Right cardiac atrium (tissue), 5 donors: ENCODE measurements around the gene MARK4. TPM values are rescaled to one million over a fixed set of nuclear protein-coding genes. Genes with fewer than 3 reads are reported as not detected.
"Not testable (repeated sequence)": the region's sequence is repeated elsewhere in the genome, so short reads cannot be mapped to it uniquely, and the experiment has no call there.

Experiments used
- ATAC-seq, 2 donors: fragments of 200-7000 bp; cut with Tn5 transposase; one replicate each; pipeline versions ENCODE4 v1.8.0 to v1.9.1; 2020; ENCODE audit warnings: moderate library complexity in 2 of 2, mild to moderate bottlenecking in 1 of 2
- DNase-seq, 3 donors: peaks; one replicate each; pipeline ENCODE4 v3.0.0-alpha.2; 2020
- H3K27ac ChIP-seq: one replicate; pipeline ENCODE4 v1.5.1; 2013; ENCODE audit warnings: mild to moderate bottlenecking, low read length, control low read depth, moderate library complexity
- H3K27me3 ChIP-seq: one replicate; pipeline ENCODE4 v1.6.1; 2013; ENCODE audit not compliant: control insufficient read depth, insufficient read depth
- H3K4me1 ChIP-seq: one replicate; pipeline ENCODE4 v1.6.1; 2013; ENCODE audit warnings: low read length; ENCODE audit not compliant: control insufficient read depth, insufficient read depth
- H3K4me3 ChIP-seq: one replicate; pipeline ENCODE4 v1.5.1; 2013; ENCODE audit warnings: low read length, control low read depth
- H3K9me3 ChIP-seq: one replicate; pipeline ENCODE4 v1.6.1; 2013; ENCODE audit warnings: low read length; ENCODE audit not compliant: control insufficient read depth
- WGBS: extraction: QIAGEN DNeasy Blood & Tissue Kit; methylation state at CpG from one replicate; pipeline ENCODE4 v1.1.7; 2013; 5-methylcytosine and 5-hydroxymethylcytosine counted together
- intact Hi-C, 4 donors: fragments of 100-400 bp; cut with DNase I; formaldehyde crosslinking; loops; one replicate each; pipeline versions ENCODE4 v1.11.0 to v1.14.0; 2022 to 2023
- polyA plus RNA-seq: library from polyadenylated mRNA; stranded (reverse); fragments of 200-250 nt; gene quantifications from one replicate; pipeline ENCODE4 v1.2.3, GENCODE V29; 2013
- total RNA-seq, 4 donors: library from RNA; stranded (reverse); fragmentation: NEBNext Ultra II Directional; extraction: Animal tissue kit (Norgen Biotek cat#: 25700); gene quantifications; one replicate each; pipeline ENCODE4 v1.2.1, GENCODE V29; 2021
- donor health status: healthy with polysubstance abuse.
- donor health status: DM: no; HTN: yes; CAD: no.
- donor health status: DM: no; HTN: no; CAD: no.
- donor health status: DM: no; HTN: yes; CAD: no; lungs with severe emphysema.
- donor health status: DM: yes; HTN: yes; CAD: no.

MARK4 gene
- total and polyA plus RNA-seq, 5 donors: 21.0 to 54.5 (median 35.9) TPM

DNA sequence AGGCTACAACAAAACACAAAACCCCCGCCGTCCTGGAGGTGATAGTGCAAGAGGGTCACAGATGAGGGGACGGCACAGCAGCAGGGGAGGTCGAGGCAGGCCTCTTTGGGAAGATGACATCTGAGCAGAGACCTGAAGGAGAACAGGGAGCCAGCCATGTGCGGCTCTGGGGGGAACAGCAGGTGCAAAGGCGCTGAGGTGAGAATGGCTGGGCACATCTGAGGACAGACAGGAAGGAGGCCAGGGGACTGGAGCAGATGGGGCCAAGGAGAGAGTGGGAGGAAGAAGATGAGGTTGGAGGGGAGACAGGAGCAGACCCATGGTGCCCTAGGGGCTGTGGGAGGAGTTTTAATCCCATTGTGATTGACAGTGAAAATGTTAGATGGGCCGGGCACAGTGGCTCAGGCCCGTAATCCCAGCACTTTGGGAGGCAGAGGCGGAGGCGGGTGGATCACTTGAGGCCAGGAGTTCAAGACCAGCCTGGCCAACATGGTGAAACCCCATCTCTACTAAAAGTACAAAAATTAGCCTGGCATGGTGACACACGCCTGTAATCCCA is 73.4 kb downstream of the MARK4 start:
- Histone ChIP-seq H3K27me3 (no peaks in the 10 kb centered on the region), H3K9me3 (no peaks in the 10 kb centered on the region), H3K27ac (peak overlapping the region; percentile 72), H3K4me1 (peaks cover 3% of the 10 kb centered on the region), H3K4me3 (peak overlapping the region; percentile 44)
- 58% methylated on average over 11 of the region's 11 CpGs for WGBS
- DNase-seq (no peak), ATAC-seq (no peak)
- intact Hi-C loops: no loop called here

DNA sequence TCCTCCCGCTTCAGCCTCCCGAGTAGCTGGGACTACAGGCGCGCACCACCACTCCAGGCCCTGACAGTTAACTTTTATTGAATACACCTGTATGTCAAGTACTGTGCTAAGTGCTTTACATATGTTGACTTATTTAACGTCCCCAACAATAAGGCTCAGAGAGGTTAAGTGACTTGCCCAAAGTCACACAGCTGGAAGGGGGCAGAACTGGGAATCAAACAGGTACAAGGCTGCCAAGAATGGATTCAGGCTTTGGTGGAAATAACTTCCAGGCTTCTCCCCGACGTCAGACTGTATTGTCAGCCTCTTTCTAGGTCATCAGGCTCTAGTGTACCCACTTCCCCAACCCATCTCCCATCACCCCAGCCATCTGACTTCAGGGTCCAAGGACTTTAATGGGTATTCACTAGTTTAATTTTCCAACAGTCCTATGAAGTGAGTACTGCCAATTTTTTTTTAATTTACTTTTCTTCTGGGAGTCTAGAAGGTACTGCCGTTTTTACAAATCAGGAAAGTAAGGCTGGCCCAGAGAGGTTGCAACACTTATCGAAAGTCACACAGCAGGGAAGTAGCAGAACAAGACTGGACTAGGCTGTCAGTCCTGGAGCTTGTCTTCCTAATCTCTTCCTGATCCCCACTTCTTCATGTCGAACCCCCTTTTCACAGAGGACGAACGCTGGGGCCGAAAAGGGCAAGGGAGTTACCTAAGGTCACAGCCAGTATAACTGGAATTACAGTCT is 76.5 kb downstream of the MARK4 start:
- peaks cover 3% of the 10 kb centered on the region for H3K4me1 ChIP-seq
- H3K9me3 ChIP-seq: no peaks in the 10 kb centered on the region
- H3K4me3 ChIP-seq: no peak overlapping the region
- ATAC-seq: no peak
- WGBS: 77% methylated on average over 13 of the region's 13 CpGs
- no peak overlapping the region for H3K27ac ChIP-seq
- intact Hi-C loops: no loop called here
- no peak for DNase-seq
- no peaks in the 10 kb centered on the region for H3K27me3 ChIP-seq

DNA sequence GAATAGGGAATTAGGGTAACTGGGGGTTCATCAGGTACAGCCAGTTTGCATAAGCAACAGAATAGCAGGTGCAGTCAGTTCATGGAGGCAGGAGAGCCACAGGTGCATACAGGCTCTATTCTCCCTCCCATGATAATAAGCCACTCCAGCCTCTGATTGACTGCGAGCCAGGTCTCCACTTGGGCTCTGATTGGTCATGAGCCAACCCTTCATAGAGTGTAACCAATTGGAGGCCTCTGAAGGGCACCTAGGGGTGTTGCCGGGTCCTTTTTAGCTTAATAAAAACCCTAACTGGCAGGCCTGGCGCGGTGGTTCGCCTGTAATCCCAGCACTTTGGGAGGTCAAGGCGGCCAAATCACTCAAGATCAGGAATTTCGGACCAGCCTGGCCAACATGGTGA is 80.3 kb downstream of the MARK4 start:
- intact Hi-C loops: no loop called here
- H3K4me1 ChIP-seq: peaks cover under 1% of the 10 kb centered on the region
- H3K4me3 ChIP-seq: no peak overlapping the region
- no peak overlapping the region for H3K27ac ChIP-seq
- 85% methylated on average over 7 of the region's 7 CpGs for WGBS
- H3K9me3 ChIP-seq: no peaks in the 10 kb centered on the region
- ATAC-seq: no peak
- no peak for DNase-seq
- H3K27me3 ChIP-seq: no peaks in the 10 kb centered on the region

DNA sequence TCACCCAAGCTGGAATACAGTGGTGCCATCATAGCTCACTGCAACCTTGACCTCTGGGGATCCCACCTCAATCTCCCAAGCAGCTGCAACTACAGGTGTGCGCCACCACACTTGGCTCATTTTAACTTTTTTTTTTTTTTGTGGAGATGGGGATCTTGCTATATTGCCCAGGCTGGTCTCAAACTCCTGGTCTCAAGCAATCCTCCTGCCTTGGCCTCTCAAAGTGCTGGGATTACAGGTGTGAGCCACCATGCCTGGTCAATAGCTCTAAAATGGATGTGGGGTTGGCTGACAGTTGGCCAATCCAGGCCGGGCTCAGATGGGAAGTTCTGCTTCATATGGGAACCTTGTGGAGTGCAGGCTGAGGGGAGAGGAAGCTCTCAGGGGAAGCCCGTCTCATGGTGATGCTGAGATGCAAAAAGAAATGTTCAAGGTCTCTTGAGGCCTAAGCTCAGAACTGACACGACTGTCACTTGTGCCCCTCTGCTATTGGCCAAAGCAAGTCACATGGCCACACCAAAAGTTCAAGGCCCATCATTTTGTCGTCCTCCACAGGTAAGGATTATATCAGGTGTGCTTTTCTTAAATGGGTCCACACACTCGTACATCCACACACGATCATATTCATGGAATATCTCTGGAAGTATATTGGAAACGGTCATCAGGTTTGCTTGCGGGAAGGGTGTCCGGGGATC is 82.7 kb downstream of the MARK4 start:
- no peaks in the 10 kb centered on the region for H3K27me3 ChIP-seq
- H3K4me1 ChIP-seq: no peaks in the 10 kb centered on the region
- H3K27ac ChIP-seq: no peak overlapping the region
- intact Hi-C loops: no loop called here
- H3K9me3 ChIP-seq: no peaks in the 10 kb centered on the region
- ATAC-seq: peak in 1 of 2 donors; percentile 10
- no peak overlapping the region for H3K4me3 ChIP-seq
- WGBS: 82% methylated on average over 10 of the region's 10 CpGs
- DNase-seq: no peak

DNA sequence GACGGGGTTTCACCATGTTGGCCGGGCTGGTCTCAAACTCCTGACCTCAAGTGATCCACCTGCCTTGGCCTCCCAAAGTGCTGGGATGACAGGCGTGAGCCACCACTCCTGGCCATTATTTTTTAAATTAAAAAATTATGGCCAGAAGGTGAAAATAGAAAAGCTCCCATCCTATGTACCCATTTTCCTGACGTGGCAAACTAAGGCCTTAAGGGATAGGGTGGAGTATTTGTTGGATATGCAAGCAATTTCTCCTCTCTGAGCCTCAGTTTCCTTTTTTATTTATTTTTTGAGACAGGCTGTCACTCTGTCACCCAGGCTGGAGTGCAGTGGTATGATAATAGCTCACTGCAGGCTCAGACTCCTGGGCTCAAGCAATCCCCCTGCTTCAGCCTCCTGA is 83.8 kb downstream of the MARK4 start:
- H3K4me3 ChIP-seq, ATAC-seq, DNase-seq, H3K9me3 ChIP-seq, H3K27me3 ChIP-seq, H3K27ac ChIP-seq, H3K4me1 ChIP-seq: not testable (repeated sequence)
- WGBS: 87% methylated on average over 4 of the region's 4 CpGs
- intact Hi-C loops: loop anchor here in 2 of 4 donors (5.0 kb wide), 2 partner anchors 83 to 133 kb away; partner anchors contain the start of gene MARK4 (in 1 of the 2)

DNA sequence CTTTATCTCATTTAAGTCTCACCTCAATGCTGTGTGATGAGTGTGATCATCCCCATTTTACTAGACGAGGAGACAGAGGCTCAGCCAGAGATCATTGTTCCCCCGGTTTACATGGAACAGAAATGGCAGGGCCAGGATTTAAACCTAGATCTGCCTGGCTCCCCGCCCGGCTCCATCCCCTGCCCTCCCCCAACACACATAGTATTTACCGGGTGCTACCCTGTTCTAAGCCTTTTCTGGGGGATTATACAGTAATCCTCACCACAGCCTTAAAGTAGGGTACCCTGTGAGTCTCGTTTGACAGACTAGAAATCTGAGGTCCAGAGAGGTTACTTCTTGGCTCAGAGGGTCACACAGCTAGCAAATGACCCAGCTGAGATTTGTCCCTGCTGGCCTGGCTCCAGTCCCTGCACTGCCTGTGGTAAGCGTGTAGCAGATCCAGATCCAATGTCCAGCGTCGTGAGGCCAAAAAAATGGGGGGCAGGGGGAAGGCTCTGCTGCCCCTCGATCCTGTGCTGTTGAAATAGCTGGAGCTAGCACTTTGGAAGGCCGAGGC is 85.7 kb downstream of the MARK4 start:
- ATAC-seq: no peak
- intact Hi-C loops: loop anchor here in 2 of 4 donors (5.0 kb wide), 2 partner anchors 84 to 134 kb away; partner anchors contain the start of gene MARK4 (in 1 of the 2)
- Histone ChIP-seq H3K9me3 (no peaks in the 10 kb centered on the region), H3K4me1 (no peaks in the 10 kb centered on the region), H3K4me3 (no peak overlapping the region), H3K27me3 (no peaks in the 10 kb centered on the region), H3K27ac (no peak overlapping the region)
- WGBS: 58% methylated on average over 11 of the region's 11 CpGs
- no peak for DNase-seq

DNA sequence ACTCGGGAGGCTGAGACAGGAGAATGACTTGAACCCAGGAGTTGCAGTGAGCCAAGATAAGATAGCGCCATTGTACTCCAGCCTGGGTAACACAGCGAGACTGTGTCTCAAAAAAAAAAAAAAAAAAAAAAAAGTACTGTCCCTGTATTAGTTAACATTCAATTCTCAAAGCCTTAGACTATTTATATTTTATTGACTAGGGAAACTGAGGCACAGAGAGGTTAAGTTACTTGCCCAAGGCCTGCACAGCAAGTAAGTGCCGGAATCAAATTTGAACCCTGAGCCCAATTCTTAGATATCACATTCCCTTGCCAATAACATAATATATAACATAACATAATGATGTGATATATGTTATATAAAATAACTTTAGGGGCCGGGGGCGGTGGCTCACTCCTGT is 88.6 kb downstream of the MARK4 start:
- Histone ChIP-seq H3K27ac (no peak overlapping the region), H3K27me3 (no peaks in the 10 kb centered on the region), H3K4me3 (no peak overlapping the region), H3K9me3 (no peaks in the 10 kb centered on the region), H3K4me1 (no peaks in the 10 kb centered on the region)
- WGBS: 83% methylated on average over 6 of the region's 6 CpGs
- intact Hi-C loops: loop anchor here in 2 of 4 donors (5.0 kb wide), 2 partner anchors 87 to 137 kb away; partner anchors contain the start of gene MARK4 (in 1 of the 2)
- ATAC-seq (no peak), DNase-seq (no peak)

DNA sequence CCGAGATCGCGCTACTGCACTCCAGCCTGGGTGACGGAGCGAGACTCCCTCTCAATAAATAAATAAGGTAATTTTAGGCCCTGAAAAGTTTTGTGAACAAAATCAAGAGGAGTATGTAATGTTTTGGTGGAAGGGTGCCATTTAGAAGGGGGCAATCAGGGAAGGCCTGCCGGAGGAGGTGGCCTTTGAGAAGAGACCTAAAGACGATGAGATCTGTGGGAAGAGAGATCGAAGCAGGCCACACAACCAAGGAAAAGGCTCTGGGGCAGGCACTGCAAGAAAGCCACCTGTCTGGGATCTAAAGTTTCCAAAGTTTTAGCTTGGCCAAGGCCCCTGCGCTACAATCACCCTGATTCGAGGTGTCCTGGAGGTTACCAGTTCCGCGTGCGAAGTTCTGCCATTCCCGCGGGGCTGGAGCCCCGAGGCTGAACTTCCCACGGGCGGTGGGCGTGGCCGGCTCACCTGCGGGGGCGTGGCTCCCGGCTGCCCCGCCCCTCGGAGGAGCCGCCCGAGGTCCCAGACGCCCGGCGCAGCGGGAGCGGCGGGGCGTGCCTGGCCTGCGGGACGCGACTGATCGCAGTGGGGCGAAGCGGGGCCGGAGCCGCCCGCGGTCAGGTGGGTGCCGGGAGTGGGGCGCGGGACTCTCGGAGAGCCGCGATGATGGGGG is 89.3 kb downstream of the MARK4 start, which contains the start of gene KLC3:
TSS of gene KLC3 (plus strand) at position 519 of the 667 bp plus-strand sequence. CDS start 4,792 bp downstream, outside the sequence.
- peak in 1 of 2 donors; percentile 17 for ATAC-seq
- WGBS: 11% methylated on average over 50 of the region's 50 CpGs
- H3K9me3 ChIP-seq: no peaks in the 10 kb centered on the region
- no peaks in the 10 kb centered on the region for H3K27me3 ChIP-seq
- peak within 1 kb of the TSS; percentile 26 for H3K4me3 ChIP-seq
- intact Hi-C loops: no loop called here
- H3K4me1 ChIP-seq: no peaks in the 10 kb centered on the region
- no peak within 1 kb of the TSS for H3K27ac ChIP-seq
- no peak for DNase-seq

DNA sequence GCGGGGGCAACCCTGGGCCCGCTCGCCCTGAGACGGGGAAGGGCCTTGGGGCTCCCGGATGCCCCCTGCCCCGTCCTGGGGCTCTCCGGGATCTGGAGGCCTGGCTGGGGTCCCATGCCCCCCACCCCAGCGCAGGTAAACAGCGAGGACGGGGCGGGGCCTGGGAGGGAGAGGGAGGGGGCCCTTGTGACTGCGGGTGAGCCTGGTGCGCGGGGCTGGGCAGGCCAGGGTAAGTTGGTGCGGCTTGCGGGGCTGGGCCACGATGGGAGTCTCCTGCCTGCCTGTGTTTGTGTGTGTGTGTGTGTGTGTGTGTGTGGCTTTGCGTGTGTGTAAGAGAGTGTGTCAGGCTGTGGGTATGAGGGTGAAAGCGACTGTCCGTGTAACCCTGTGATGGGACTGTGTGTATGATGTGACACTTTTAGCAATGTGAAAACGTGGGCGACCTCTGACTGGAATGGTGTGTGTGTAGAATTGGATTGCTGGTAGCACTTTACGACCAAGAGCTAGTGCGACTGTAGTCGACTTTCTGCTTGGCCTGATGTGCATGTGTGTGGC is 89.9 kb downstream of the MARK4 start:
- DNase-seq (no peak), ATAC-seq (peak in 1 of 2 donors; percentile 13)
- H3K27ac ChIP-seq: no peak overlapping the region
- 10% methylated on average over 25 of the region's 25 CpGs for WGBS
- intact Hi-C loops: no loop called here
- H3K4me3 ChIP-seq: peak overlapping the region; percentile 26
- no peaks in the 10 kb centered on the region for H3K4me1 ChIP-seq
- no peaks in the 10 kb centered on the region for H3K9me3 ChIP-seq
- H3K27me3 ChIP-seq: no peaks in the 10 kb centered on the region

DNA sequence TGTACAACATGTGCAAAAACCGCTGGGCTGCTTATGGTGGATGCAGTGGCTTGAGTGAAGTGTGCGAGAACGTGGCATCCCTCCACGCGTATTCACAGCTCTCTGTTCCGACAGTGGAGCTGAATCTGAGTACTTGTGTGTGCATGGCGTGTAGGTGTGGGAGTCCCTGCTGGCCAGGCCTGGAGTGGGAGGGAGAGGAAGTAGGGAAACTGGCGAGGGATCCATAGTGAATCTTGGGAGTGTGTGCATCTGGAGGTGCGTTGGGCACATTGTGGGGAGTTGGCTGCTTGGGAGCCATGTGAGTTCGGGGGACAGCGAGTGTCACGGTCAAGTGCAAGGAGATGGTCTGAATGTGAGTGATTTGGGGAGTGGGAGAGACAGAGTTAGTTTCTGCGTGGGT is 91.8 kb downstream of the MARK4 start:
- Histone ChIP-seq H3K4me1 (no peaks in the 10 kb centered on the region), H3K9me3 (no peaks in the 10 kb centered on the region), H3K4me3 (no peak overlapping the region), H3K27ac (no peak overlapping the region), H3K27me3 (no peaks in the 10 kb centered on the region)
- 70% methylated on average over 13 of the region's 13 CpGs for WGBS
- ATAC-seq: no peak
- intact Hi-C loops: no loop called here
- no peak for DNase-seq
